ENCODE data around the gene SLC9A8. TPM values are rescaled to one million over a fixed set of nuclear protein-coding genes. Genes with fewer than 3 reads are reported as not detected.
A peak's percentile ranks its signal among the peaks of the same experiment; 100 is the strongest.

The SLC9A8 gene
- total and polyA plus RNA-seq, 4 donors = 9.3 to 14.0 (median 11.3) TPM

GRCh38 chr20:49919009-49919408 lies 106.4 kb downstream of the SLC9A8 start:
- Histone ChIP-seq H3K27me3 (ENCODE audit: control insufficient read depth, insufficient read depth, low read length) (no peaks in the 10 kb centered on the region), H3K4me3 (ENCODE audit: low read depth, low read length) (no peak overlapping the region), H3K27ac (ENCODE audit: low read depth, low read length) (no peak overlapping the region), H3K9me3 (ENCODE audit: control insufficient read depth, insufficient read depth, low read length) (no peaks in the 10 kb centered on the region), H3K4me1 (ENCODE audit: control insufficient read depth, insufficient read depth, low read length) (peaks cover 16% of the 10 kb centered on the region), H3K36me3 (ENCODE audit: control insufficient read depth, insufficient read depth, low read length) (no peaks in the 10 kb centered on the region)
- DNase-seq (ENCODE audit: low read depth in 4 of 6, low spot score in 6 of 6) = no peak
- WGBS (ENCODE audit: insufficient coverage) = 68% methylated on average over 5 of the region's 7 CpGs

- Histone ChIP-seq H3K4me1 (ENCODE audit: control insufficient read depth, insufficient read depth, low read length) (peaks cover 12% of the 10 kb centered on the region), H3K27me3 (ENCODE audit: control insufficient read depth, insufficient read depth, low read length) (no peaks in the 10 kb centered on the region), H3K4me3 (ENCODE audit: low read depth, low read length) (no peak overlapping the region), H3K36me3 (ENCODE audit: control insufficient read depth, insufficient read depth, low read length) (no peaks in the 10 kb centered on the region), H3K27ac (ENCODE audit: low read depth, low read length) (no peak overlapping the region), H3K9me3 (ENCODE audit: control insufficient read depth, insufficient read depth, low read length) (no peaks in the 10 kb centered on the region)
- WGBS (ENCODE audit: insufficient coverage) = 70% methylated on average over 1 of the region's 2 CpGs
- DNase-seq (ENCODE audit: low read depth in 4 of 6, low spot score in 6 of 6) = no peak
Observed at GRCh38 chr20:49919461-49919860, 106.8 kb downstream of the SLC9A8 start.

GRCh38 chr20:49924247-49924646 lies 111.6 kb downstream of the SLC9A8 start:
- DNase-seq (ENCODE audit: low read depth in 4 of 6, low spot score in 6 of 6) = no peak
- peaks cover 6% of the 10 kb centered on the region for H3K4me1 ChIP-seq (ENCODE audit: control insufficient read depth, insufficient read depth, low read length)
- no peak overlapping the region for H3K27ac ChIP-seq (ENCODE audit: low read depth, low read length)
- WGBS (ENCODE audit: insufficient coverage) = 90% methylated on average over 2 of the region's 4 CpGs
- H3K27me3 ChIP-seq (ENCODE audit: control insufficient read depth, insufficient read depth, low read length) = no peaks in the 10 kb centered on the region
- no peaks in the 10 kb centered on the region for H3K9me3 ChIP-seq (ENCODE audit: control insufficient read depth, insufficient read depth, low read length)
- H3K4me3 ChIP-seq (ENCODE audit: low read depth, low read length) = no peak overlapping the region
- H3K36me3 ChIP-seq (ENCODE audit: control insufficient read depth, insufficient read depth, low read length) = no peaks in the 10 kb centered on the region

- no CpG with 5 or more reads among the region's 2 CpGs for WGBS (ENCODE audit: insufficient coverage)
- H3K9me3 ChIP-seq (ENCODE audit: control insufficient read depth, insufficient read depth, low read length) = no peaks in the 10 kb centered on the region
Observed at GRCh38 chr20:49925901-49926454, 113.3 kb downstream of the SLC9A8 start.

GRCh38 chr20:49928411-49929141 lies 115.9 kb downstream of the SLC9A8 start:
- Histone ChIP-seq H3K4me1 (ENCODE audit: control insufficient read depth, insufficient read depth, low read length) (peaks cover 6% of the 10 kb centered on the region), H3K27me3 (ENCODE audit: control insufficient read depth, insufficient read depth, low read length) (no peaks in the 10 kb centered on the region), H3K9me3 (ENCODE audit: control insufficient read depth, insufficient read depth, low read length) (no peaks in the 10 kb centered on the region), H3K27ac (ENCODE audit: low read depth, low read length) (peak overlapping the region; percentile 20), H3K4me3 (ENCODE audit: low read depth, low read length) (peak overlapping the region; percentile 9), H3K36me3 (ENCODE audit: control insufficient read depth, insufficient read depth, low read length) (no peaks in the 10 kb centered on the region)
- DNase-seq (ENCODE audit: low read depth in 4 of 6, low spot score in 6 of 6) = peak; percentile 73 to 97 (median 78)
- WGBS (ENCODE audit: insufficient coverage) = 7% methylated on average over 9 of the region's 15 CpGs

More at GRCh38 chr20:49925901-49926454, 113.3 kb downstream of the SLC9A8 start:
- Histone ChIP-seq H3K27ac (ENCODE audit: low read depth, low read length) (no peak overlapping the region), H3K36me3 (ENCODE audit: control insufficient read depth, insufficient read depth, low read length) (no peaks in the 10 kb centered on the region), H3K27me3 (ENCODE audit: control insufficient read depth, insufficient read depth, low read length) (no peaks in the 10 kb centered on the region), H3K4me1 (ENCODE audit: control insufficient read depth, insufficient read depth, low read length) (peaks cover 6% of the 10 kb centered on the region), H3K4me3 (ENCODE audit: low read depth, low read length) (no peak overlapping the region)
- DNase-seq (ENCODE audit: low read depth in 4 of 6, low spot score in 6 of 6) = no peak

DNA sequence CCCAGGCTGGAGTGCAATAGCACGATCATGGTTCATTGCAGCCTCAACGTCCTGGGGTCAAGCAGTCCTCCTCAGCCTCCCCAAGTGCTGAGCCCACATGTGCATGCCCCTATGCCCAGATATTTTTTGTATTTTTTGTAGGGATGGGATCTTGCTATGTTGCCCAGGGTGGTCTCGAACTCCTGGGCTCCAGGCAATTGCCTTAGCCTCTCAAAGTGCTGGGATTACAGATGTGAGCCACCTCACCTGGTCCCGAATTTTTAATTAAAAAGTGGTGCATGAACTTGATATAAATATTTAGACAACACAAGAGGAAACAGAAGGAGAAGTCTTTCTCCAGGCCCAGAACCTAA lies 116.5 kb downstream of the SLC9A8 start:
- peaks cover 6% of the 10 kb centered on the region for H3K4me1 ChIP-seq (ENCODE audit: control insufficient read depth, insufficient read depth, low read length)
- H3K27ac ChIP-seq (ENCODE audit: low read depth, low read length) = no peak overlapping the region
- no peaks in the 10 kb centered on the region for H3K27me3 ChIP-seq (ENCODE audit: control insufficient read depth, insufficient read depth, low read length)
- H3K4me3 ChIP-seq (ENCODE audit: low read depth, low read length) = no peak overlapping the region
- H3K36me3 ChIP-seq (ENCODE audit: control insufficient read depth, insufficient read depth, low read length) = no peaks in the 10 kb centered on the region
- H3K9me3 ChIP-seq (ENCODE audit: control insufficient read depth, insufficient read depth, low read length) = no peaks in the 10 kb centered on the region
- DNase-seq (ENCODE audit: low read depth in 4 of 6, low spot score in 6 of 6) = no peak
- 60% methylated on average over 1 of the region's 4 CpGs for WGBS (ENCODE audit: insufficient coverage)

- no peak for DNase-seq (ENCODE audit: low read depth in 4 of 6, low spot score in 6 of 6)
- Histone ChIP-seq H3K27ac (ENCODE audit: low read depth, low read length) (peak overlapping the region; percentile 64), H3K4me3 (ENCODE audit: low read depth, low read length) (peak overlapping the region; percentile 62), H3K9me3 (ENCODE audit: control insufficient read depth, insufficient read depth, low read length) (no peaks in the 10 kb centered on the region), H3K36me3 (ENCODE audit: control insufficient read depth, insufficient read depth, low read length) (peaks cover 6% of the 10 kb centered on the region), H3K4me1 (ENCODE audit: control insufficient read depth, insufficient read depth, low read length) (peaks cover 25% of the 10 kb centered on the region), H3K27me3 (ENCODE audit: control insufficient read depth, insufficient read depth, low read length) (no peaks in the 10 kb centered on the region)
- WGBS (ENCODE audit: insufficient coverage) = 8% methylated on average over 2 of the region's 21 CpGs
Observed at GRCh38 chr20:49935746-49936152, 123.1 kb downstream of the SLC9A8 start.

DNA sequence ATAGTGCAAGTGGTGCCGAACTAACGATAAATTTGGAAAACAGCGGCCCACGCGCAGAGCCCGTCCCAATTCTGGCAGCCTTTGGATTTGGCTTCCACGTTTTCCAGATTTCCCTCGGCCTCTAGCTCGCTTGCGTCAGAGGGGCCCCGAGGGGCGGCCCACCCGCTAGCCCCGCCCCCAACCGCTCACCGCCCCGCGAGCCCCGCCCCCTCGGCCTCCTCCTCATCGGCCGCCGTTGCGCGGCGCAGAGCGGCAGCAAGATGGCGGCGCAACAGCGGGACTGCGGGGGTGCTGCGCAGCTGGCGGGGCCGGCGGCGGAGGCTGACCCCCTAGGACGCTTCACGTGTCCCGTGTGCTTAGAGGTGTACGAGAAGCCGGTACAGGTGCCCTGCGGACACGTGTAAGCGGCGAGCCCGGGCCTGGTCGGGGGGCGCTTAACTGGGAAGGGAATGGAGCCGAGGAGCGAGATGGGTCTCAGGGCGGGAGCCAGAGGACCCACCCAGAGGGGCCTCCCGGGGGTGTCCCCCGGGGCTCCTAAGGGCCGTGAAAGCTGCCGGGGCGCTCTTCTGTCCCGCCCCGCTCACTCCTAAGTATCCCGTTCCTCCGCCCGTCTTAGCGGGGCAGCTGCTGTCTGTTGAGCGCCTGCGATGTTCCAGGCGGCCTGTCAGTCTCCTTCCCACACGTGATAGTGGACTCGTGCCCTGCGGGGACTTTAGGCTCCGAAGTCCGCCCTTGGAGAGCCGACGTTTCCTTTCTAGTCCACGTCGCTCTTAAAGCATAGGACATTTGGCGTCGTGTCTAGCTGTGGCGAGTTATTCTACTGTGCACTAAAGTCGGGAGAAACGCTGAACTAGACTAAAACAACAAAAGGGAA lies 123.8 kb downstream of the SLC9A8 start, which contains the start of gene RNF114:
RNF114 (plus strand) TSS at position 245 of the 874 bp plus-strand sequence; CDS start at position 261, 16 bp downstream.
- DNase-seq (ENCODE audit: low read depth in 4 of 6, low spot score in 6 of 6) = peak; percentile 81 to 98 (median 92)
- no peaks in the 10 kb centered on the region for H3K27me3 ChIP-seq (ENCODE audit: control insufficient read depth, insufficient read depth, low read length)
- peaks cover 25% of the 10 kb centered on the region for H3K4me1 ChIP-seq (ENCODE audit: control insufficient read depth, insufficient read depth, low read length)
- peak within 1 kb of the TSS; percentile 95 for H3K4me3 ChIP-seq (ENCODE audit: low read depth, low read length)
- H3K36me3 ChIP-seq (ENCODE audit: control insufficient read depth, insufficient read depth, low read length) = peaks cover 12% of the 10 kb centered on the region
- WGBS (ENCODE audit: insufficient coverage) = under 1% methylated on average over 72 of the region's 79 CpGs
- peak within 1 kb of the TSS; percentile 86 for H3K27ac ChIP-seq (ENCODE audit: low read depth, low read length)
- no peaks in the 10 kb centered on the region for H3K9me3 ChIP-seq (ENCODE audit: control insufficient read depth, insufficient read depth, low read length)

DNA sequence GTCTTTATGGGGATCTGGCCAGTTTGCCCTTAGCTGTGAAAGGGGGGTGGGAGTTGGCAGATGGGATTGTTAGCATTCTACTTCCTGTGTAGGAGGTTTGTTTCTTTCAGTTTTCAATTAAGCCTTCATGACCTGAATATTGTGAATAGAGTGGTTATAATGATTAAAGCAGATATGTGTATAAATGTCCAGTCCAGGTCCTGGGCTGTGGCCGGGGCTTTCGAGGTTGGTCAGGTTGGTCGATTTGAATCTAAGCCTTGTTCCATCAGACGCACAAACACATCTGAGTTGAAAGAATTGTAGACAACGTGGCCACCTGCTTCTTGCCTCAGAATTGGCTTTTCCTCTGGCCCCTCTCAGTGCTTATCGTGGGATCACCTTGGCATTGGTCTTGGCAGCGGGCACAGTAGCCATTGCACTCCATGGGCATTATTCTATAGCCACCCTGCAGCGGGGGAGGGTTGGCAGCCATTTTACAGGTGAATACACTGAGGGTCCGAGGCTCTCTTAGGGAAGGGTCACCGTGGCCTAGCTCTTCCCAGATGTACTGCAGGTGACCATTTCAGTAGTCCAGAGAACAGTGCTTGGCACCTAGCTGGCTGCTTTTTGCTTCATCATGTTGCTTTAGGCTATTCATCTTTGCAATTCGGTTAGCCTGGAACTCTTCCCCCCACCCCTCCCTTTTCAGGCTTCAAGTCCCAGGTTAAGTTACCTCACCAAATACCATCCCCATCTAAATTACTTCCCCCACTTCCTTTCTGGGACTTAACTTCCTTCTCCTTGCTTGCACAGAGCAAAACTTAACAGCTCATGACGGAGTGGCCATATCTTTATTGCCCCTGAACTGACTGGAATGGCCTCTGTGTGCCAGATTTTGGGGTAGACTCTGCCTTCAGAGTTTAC lies 124.7 kb downstream of the SLC9A8 start:
- no peak for DNase-seq (ENCODE audit: low read depth in 4 of 6, low spot score in 6 of 6)
- Histone ChIP-seq H3K36me3 (ENCODE audit: control insufficient read depth, insufficient read depth, low read length) (peaks cover 20% of the 10 kb centered on the region), H3K27ac (ENCODE audit: low read depth, low read length) (peak overlapping the region; percentile 86), H3K9me3 (ENCODE audit: control insufficient read depth, insufficient read depth, low read length) (no peaks in the 10 kb centered on the region), H3K27me3 (ENCODE audit: control insufficient read depth, insufficient read depth, low read length) (no peaks in the 10 kb centered on the region), H3K4me3 (ENCODE audit: low read depth, low read length) (peak overlapping the region; percentile 95), H3K4me1 (ENCODE audit: control insufficient read depth, insufficient read depth, low read length) (peaks cover 25% of the 10 kb centered on the region)
- 14% methylated on average over 11 of the region's 12 CpGs for WGBS (ENCODE audit: insufficient coverage)
